ENCODE data around the gene MSMO1.
"Not testable (repeated sequence)": the region's sequence is repeated elsewhere in the genome, so short reads cannot be mapped to it uniquely, and the experiment has no call there.

Gene MSMO1

DNA sequence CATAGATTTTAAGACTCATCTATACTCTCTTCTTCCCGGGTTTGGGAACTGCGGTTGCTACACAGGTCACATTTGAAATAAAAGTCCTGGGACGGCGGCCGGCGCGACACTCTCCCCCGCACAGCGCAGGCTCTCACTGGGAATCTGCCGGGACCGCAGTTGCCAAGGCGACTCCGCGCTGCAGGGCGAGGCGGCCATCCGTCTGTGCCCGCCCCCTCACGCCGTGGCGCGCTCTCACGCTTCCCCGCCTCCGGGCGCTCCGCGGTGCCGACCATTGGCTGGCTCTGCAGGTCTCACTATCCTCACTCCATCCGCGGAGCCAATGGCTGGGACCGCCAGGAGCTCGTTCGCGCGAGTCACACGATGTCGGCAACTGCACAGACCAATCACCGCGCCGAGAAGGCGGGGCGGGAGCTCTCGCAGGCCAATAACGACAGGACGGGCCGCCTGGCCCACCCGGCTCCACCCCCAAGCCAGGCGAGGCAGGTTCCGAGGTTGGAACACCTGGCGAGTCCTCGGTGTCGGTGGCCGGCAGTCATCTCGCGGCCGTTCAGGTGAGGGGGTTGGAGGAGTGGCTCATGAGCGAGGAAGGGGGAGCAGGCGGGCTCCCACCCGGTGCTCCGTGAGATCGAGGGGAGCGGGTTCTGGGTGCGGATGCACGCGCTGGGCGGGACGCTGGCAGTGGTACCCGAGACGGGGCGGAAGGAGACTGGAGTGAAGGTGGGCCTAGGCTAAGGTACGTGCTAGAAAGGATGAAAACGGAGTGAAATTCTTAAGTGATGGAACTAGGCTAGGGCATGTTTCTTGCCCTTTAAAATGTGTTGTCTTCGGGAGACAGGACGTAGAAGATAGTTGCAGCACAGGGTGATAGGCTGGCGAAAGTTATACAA is at the start of gene MSMO1:
Gene MSMO1, plus strand, starts transcription at position 459 of the 890 bp plus-strand sequence. CDS start 5,702 bp downstream, outside the sequence.
- peak; percentile 96 for DNase-seq (ENCODE audit: low spot score)

DNA sequence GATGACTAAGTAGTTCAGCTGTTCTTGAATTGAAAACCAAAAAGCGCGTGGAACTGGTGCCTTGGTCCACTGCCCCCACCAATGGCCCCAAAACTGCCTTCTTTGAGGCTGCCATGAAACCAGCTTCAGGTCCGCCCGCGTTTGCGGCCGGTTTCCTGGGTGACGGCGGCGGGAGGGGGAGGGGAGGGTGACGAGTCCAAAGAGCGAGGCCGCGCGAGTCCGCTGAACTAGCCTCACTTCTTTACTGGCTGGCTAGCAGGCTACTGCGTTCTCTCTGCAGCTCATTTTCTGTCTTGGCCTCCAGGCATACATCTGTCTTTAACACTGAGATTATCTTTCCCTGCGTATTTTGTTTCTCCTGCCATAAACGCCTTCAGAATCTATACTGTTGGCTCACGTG is 47.9 kb upstream of the MSMO1 start:
- DNase-seq (ENCODE audit: low spot score) = not testable (repeated sequence)

DNA sequence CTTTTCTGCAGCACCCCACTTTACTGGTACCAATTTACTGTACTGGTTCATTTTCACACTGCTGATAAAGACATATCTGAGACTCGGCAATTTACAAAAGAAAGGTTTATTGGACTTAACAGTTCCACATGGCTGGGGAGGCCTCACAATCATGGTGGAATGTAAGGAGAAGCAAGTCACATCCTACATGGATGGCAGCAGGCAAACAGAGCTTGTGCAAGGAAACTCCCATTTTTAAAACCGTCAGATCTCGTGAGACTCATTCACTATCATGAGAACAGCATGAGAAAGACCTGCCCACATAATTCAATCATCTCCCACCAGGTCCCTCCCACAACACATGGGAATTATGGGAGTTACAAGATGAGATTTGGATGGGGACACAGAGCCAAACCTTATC is 42.8 kb upstream of the MSMO1 start:
- DNase-seq (ENCODE audit: low spot score) = not testable (repeated sequence)

DNA sequence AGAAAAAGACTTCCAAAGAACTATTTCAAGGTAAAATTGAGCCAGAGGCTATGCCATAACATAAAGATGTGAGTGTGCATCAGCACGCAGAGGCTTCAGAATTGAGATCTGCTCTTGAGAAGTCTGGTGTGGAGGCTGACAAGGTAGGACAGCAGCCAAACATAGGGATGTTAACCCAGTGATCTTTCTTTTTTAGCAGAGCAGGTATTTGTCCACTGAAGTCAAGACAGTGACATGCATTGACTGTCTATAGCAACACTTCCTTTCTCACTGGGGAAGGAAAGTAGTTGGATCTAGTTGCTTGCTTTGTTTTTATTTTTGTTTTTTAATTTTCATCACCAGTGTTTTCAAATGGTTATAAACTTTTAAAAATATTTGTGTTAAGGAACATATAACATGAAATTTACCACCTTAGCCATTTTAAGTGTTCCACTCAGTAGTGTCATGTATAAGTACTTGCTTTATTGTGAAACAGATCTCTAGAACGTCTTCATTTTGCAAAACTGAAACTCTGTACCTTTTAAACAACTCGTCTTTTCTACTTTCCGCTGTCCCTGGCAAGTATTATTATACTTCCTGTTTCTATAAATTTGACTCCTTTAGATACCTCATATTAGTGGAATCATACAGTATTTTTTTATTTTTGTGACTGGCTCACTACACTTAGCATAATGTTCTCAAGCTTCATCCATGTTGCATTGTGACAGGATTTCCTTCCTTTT is 40.7 kb upstream of the MSMO1 start:
- DNase-seq (ENCODE audit: low spot score) = not testable (repeated sequence)

DNA sequence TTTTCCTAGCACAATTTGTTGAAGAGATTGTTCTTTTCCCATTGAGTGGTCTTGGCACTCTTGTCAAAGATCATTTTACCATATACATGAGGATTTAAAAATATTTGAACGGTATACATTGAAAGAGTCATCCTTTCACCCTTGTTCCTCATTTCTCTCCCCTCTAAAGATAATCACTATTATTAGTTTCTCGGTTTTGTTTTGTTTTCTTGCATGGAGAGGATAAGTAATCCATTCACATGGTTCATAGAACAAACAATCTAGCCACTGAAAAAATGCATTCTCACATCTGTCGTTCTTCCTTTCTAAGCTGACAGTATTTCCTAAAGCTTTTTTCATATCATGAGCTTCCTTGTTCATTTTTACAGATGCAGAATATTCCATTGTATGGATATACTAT is 39.2 kb upstream of the MSMO1 start:
- DNase-seq (ENCODE audit: low spot score) = no peak

DNA sequence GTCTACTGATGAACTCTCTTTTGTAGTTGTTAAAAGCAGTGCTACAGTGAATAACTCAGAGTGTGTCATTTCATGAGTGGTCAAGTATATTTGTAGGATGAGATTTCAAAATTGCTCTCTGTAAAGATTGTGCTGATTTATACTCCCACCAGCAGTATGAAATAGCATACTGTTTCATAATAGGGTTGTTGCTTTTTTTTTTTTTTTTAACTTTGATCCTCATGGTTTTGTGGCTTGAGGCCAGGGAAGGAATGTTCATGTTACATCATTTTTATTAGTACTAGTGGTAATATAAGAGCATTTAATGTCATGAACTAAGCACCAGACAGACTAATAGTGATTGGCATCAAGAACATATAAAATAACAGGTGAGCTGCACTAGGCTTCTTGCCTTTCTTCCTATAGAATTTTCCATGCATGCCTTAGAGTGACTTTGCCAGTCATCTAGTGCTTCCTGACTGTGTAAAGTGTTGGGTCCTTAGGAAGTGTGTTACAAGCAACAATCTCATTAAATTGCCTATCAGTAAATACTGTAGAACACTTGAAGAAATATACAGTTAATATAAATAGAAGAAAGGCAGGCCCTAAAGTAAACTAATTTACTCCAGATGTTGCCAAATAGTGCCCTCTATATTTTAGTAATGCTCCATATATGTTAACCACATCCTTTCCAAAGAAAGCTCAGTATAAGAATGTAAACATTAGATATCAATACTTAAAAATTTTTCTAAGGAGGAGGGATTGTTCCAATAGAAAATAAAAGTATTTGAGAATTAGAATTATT is 38.6 kb upstream of the MSMO1 start:
- no peak for DNase-seq (ENCODE audit: low spot score)

DNA sequence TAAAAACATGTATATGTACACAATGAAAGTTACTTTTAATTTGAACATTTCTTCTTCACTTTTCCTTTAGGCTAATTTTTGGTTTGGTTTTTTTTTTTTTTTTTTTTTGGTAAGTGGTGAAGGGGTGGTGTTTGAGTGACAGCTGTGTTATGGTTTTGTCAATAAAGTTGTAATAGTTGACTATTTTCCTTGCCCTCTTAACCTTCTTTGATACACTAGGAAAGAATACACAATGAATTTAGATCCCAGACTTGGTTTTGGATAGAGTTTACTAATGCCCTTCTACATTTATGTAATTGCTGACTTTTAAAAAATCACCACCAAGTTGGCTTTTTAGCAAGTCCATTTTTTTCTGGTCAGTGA is 38.1 kb upstream of the MSMO1 start:
- DNase-seq (ENCODE audit: low spot score) = no peak

DNA sequence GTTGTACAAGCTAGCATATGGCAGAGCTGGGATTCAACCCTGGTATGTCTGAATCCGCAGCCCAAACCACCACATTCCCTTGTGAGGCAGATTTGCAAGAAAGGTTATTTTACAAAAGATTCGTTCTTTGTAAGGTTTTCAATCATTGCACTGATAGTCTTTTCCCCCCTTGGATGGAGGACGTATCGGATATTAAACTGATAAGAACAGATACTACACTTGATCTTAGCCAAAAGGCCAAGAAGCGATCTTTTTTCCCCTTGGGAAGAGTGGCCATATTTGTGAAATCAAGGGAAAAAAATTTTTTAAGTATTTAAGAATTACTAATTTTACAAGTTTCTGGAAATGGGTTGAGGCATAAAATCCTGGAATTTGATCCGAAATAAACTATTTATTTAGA is 34.4 kb upstream of the MSMO1 start:
- DNase-seq (ENCODE audit: low spot score) = no peak

DNA sequence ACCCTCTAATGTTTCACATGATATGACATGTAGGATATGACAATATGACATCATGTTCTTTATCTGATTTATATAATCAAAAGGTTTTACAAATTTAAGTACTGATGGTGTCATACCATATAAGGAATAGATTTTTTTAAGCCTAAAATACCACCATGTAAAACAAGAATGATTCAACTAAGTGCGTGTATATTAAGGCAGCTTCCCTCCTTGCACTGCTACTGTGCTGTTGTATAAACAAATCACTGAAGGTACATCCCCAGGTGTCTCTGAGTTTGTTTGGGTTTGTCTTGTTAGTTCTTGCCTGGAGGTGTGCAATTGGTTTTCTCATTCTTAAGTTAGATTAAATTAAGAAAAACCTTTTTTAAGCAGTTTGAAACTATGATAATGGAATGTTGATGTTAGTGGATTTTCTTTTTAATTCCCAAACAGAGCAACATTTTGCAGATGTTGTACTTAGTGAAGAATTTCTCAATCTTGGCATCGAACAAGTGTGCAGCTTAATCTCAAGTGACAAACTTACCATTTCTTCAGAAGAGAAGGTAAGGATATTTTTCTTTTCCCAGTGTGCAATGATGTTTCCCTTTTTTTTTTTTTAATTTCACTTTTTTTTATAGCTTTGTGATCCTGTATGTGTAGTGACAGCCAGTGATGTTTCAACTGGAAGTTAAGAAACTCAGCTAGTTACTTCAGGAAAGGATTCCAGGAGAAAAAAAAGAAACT is 33.4 kb upstream of the MSMO1 start:
- no peak for DNase-seq (ENCODE audit: low spot score)

DNA sequence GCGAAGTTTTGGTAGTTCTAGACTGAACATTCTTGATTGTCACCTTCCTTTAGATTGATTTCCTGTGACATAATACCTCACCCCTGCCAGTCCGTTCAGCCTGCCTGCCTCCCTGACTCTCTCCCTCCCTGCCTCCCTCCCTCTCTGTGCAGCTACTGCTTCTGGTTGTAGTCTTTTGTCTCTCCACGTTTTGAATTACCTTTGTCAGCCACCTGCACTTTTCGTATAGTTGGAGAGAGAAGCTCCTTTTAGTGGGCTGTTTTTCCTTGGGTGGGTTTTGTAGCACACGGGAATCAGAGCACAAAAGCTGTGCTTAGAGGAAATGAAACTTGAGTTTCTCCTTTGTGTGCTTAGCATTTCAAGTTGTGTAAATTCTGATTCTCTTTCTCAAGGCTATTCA is 32.6 kb upstream of the MSMO1 start:
- DNase-seq (ENCODE audit: low spot score) = no peak

DNA sequence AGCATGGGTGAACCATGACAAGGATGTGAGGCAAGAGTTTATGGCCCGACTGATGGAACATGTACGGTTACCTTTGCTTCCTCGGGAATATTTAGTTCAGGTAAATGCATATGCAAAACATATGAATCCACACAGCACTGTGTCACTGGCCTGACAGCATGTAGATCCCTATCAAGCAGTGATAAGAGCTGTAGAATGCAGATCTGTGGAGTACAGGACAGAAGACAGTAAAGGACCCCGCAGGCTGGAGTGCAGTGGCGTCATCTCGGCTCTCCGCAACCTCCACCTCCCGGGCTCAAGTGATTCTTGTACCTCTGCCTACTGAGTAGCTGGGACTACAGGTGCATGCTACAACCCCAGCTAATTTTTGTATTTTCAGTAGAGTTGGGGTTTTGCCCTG is 29.8 kb upstream of the MSMO1 start:
- DNase-seq (ENCODE audit: low spot score) = no peak

DNA sequence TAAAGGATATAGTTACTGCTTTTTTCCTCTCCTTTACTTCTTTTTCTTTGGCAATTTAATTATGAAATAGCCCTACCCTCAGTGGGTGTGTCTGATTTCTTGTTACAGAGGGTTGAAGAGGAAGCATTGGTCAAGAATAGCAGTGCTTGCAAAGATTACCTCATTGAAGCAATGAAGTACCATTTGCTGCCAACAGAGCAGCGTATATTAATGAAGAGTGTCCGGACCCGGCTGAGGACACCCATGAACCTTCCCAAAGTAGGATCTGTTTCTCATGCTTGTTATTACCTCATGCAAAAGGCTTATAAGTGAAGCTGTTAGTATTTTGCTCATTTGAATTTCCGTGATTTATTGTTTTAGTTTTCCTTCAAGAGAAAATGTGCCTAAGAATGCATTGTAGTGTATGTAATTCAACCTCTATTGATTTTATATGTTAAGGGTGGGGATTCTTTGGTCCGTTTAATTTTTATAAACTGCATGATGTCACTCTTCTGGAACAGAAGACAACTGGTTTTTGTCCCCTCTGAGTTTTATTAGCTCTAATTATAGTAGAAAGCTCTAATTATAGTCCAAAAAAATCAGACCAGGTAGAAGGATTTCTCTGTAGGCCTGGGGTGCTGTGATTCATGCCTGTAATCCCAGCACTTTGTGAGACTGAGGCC is 27.9 kb upstream of the MSMO1 start:
- no peak for DNase-seq (ENCODE audit: low spot score)

DNA sequence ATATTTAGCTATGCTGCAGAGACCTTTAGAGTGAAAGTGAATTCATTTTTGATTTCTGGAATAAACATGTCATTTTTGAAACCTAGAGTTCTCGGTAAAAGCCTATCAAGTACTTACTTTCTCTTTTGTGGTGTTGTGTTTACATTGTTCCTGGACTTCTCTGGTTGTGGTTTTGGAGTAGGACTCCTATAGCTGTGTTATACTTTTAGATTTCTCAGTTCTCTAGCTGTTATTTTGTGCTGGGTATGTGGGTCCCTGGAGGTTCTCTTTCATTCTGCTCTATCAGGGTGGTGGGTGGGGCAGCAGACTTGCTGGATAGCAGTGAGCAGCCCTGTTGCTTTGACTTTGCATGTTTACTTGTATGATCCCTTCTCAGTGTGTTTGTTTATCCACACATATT is 25.6 kb upstream of the MSMO1 start:
- no peak for DNase-seq (ENCODE audit: low spot score)

DNA sequence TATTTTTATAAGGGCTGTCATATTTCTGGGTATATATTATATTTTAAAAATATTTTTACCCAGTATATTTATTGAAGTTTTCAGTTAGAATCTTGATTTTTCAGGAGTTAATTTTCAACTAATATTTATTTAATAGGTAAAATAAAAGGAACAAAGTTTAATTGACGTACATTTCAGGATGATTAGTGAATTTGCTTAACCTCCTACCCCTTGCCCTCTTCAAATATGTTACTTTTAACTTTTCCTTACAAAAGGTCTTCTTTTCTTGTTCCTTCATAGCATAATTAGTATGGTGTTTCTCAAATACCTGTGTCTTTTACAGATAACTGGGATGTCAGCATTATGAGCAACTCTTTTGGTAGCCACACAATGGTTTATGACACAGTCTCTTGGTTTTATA is 24.8 kb upstream of the MSMO1 start:
- no peak for DNase-seq (ENCODE audit: low spot score)

DNA sequence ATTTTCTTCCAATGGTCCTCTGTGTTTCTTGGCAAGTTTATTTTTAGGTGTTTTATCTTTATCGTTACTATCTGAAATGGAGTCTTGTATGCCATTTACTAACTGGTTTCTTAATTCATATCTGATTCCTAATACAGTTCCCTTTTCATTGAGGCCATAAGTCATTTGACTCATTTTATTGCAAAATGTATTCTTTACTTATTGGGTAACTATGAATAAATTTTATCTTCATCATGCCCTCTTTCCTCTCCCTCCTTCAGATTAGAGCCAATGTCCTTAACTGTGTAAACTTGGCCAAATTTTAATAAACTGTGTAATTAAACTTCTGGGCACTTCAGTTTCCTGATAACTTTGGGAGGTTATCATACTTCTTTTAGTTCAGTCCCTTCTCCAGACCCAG is 19.3 kb upstream of the MSMO1 start:
- no peak for DNase-seq (ENCODE audit: low spot score)

DNA sequence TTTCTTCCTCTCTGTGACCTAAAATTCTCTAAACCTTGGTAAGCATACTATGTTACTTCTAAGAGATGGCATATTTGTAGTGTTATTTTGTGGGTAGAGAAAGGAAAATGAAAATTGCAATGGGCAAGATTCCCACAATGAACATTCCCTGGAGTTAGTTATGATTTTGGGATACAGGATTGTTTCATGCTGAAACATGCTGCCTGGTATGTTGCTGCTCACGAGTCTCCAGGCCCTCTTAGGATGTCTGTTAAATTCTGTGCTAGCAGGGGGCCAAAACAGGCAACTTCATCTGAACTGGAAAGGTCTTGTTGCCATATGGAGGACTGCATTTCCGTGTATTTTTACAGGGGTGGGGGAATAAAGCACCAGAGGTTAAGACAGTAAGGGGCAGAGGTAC is 18.9 kb upstream of the MSMO1 start:
- DNase-seq (ENCODE audit: low spot score) = no peak

DNA sequence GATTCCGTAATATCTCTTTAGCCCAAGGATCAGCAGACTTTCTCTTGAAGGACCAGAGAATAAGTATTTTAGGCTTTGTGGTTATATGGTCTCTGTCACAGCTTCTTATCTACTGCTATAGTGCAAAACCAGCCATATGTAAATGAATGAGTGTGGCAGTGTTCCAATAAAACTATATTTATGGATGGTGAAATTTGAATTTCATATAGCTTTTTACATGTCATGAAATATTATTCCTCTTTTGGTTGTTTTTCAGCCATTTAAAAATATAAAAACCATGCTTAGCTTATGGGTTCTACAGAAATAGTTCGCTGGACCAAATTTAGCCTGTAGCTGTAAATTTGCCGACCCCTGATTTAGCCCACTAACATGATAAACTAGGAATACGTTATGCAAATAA is 18.0 kb upstream of the MSMO1 start:
- DNase-seq (ENCODE audit: low spot score) = no peak

DNA sequence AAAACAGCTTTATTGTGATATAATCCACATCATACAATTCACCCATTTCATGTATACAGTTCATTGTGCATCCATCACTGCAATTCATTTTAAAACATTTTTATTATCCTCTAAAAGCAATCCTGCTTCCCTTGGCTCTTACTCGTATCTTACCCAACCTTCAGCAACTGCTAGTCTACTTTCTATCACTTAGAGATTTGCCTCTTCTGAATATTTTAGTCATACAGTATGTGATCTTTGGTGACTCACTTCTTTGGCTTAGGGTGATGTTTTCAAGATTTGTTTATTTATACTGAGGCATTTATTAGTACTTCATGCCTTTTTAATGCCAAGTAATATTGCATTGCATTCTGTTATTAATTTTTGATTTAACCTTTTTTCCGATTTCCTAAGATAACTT is 15.0 kb upstream of the MSMO1 start:
- DNase-seq (ENCODE audit: low spot score) = no peak

DNA sequence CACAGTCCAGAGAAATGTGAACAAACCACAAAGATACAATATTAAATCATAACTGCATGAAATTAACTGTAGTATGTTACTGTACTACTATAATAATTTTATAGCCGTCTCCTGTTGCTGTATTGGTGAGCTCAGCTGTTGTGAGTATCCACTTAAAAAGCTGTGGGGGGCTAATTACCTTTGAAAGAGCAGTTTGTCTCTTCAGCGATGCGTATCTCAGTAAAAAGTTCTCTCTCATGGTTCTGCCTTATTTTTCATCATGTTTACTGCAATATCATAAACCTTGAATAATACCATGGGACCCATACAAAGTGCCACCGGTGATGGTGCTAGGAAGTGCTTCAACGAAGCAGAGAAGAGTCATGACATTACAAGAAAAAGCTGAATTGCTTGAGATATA is 8.4 kb upstream of the MSMO1 start:
- no peak for DNase-seq (ENCODE audit: low spot score)

DNA sequence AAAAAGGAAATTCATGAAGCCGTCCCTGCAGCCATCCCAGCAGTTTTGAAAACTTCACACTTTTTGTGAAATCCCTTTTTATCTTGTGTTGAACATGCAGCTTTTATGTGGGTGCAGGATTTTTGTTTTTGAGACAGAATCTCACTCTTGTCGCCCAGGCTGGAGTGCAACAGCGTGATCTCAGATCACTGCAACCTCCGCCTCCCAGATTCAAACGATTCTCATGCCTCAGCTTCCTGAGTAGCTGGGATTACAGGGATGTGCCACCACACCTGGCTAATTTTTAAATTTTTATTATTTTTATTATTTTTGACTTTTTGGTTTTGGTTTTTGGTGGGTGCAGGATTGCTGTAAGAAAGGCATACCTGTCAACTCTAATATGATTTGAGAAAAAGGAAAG is 8.0 kb upstream of the MSMO1 start:
- no peak for DNase-seq (ENCODE audit: low spot score)

DNA sequence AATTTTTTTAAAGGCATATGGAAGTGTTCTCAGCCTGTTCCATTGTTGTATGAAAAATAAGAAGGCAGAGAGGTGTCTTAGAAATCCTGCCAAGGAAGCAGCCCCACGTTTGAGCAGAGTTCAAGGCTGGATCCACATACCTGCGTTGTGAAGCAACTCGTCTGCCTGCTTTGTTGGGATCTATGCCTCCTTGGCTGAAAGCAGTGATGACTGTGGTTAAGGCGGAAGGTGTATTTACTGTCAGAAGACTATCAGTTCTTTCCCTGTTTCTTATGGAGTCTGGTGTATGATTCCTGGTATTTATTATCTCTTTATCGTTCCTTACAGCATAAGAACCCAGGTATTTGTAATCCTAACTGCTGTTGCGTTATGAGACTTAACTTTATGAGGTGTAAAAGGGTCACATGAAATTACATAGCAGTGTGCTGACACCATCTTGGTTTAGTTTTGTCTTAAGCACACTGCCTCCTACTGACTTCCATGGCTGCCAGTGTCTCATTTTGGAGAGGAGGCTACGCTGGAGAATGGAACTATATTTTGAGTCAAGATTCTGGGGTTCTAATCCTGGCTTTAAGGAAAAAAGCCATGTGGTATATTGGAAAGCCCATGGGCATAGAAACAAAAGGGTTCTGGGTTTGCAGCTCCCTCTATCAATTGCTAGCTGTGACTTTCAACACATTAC is 3.1 kb upstream of the MSMO1 start:
- DNase-seq (ENCODE audit: low spot score) = no peak
